Measurements from ENCODE around the gene SVBP. TPM values are rescaled to one million over a fixed set of nuclear protein-coding genes. Genes with fewer than 3 reads are reported as not detected.
A peak's percentile ranks its signal among the peaks of the same experiment; 100 is the strongest.

SVBP gene
- total RNA-seq, 1 experiment from 2014 or later = 18.6 TPM

- Mint-ChIP-seq H3K27me3 (ENCODE audit: insufficient read depth, unreplicated experiment) (no peaks in the 10 kb centered on the region), H3K36me3 (ENCODE audit: insufficient read depth, unreplicated experiment) (peaks cover 26% of the 10 kb centered on the region), H3K4me3 (ENCODE audit: unreplicated experiment) (peak overlapping the region; percentile 100), H3K27ac (ENCODE audit: unreplicated experiment) (peak overlapping the region; percentile 94), H3K9me3 (ENCODE audit: unreplicated experiment) (no peaks in the 10 kb centered on the region), H3K4me1 (ENCODE audit: low read depth, unreplicated experiment) (peaks cover 10% of the 10 kb centered on the region)
- intact Hi-C loops (cut with micrococcal nuclease; ENCODE audit: unreplicated experiment) = no loop called here
- Histone ChIP-seq H3K4me3 (ENCODE audit: low read depth, low read length) (peak overlapping the region; percentile 75), H3K9me3 (no peaks in the 10 kb centered on the region), H3K4me1 (no peaks in the 10 kb centered on the region; the same call in 1 of the 2 replicates), H3K36me3 (ENCODE audit: control insufficient read depth, insufficient read depth, low read length) (no peaks in the 10 kb centered on the region), H3K27me3 (replicated peaks; ENCODE audit: control insufficient read depth, insufficient read depth, low read length) (no peaks in the 10 kb centered on the region)
- POLR2A ChIA-PET = interaction anchor here (1.3 to 1.8 kb wide), 3 partner anchors 30 to 164 kb away, joined by 6 to 13 read pairs (median 10); partner anchors contain the start of genes C1orf50, ERMAP, P3H1 and SVBP
- no peak for TF ChIP-seq CTCF (IDR thresholded peaks at IDR 0.05; ENCODE audit: insufficient read depth in 1 of 2, low read depth in 1 of 2, low read length in 1 of 2, severe bottlenecking in 1 of 2, unreplicated experiment in 1 of 2)
- no peak for DNase-seq
- BruUV-seq (replicated peaks) = no TSS peak
- CTCF ChIA-PET = interaction anchor here (1.7 kb wide), 1 partner anchor 227 kb away, joined by 19 read pairs; no protein-coding TSS in a partner anchor
These were observed 30.0 kb upstream of the SVBP start for GRCh38 chr1:42847111-42847595.

- Histone ChIP-seq H3K4me1 (no peaks in the 10 kb centered on the region; the same call in 1 of the 2 replicates), H3K9me3 (no peaks in the 10 kb centered on the region), H3K27me3 (replicated peaks; ENCODE audit: control insufficient read depth, insufficient read depth, low read length) (no peaks in the 10 kb centered on the region), H3K36me3 (ENCODE audit: control insufficient read depth, insufficient read depth, low read length) (no peaks in the 10 kb centered on the region), H3K4me3 (ENCODE audit: low read depth, low read length) (peak within 1 kb of the TSS; percentile 75)
- intact Hi-C loops (cut with micrococcal nuclease; ENCODE audit: unreplicated experiment) = no loop called here
- DNase-seq = peak; percentile 90 to 93
- Mint-ChIP-seq H3K9me3 (ENCODE audit: unreplicated experiment) (no peaks in the 10 kb centered on the region), H3K4me3 (ENCODE audit: unreplicated experiment) (peak within 1 kb of the TSS; percentile 100), H3K27ac (ENCODE audit: unreplicated experiment) (peak within 1 kb of the TSS; percentile 94), H3K36me3 (ENCODE audit: insufficient read depth, unreplicated experiment) (peaks cover 26% of the 10 kb centered on the region), H3K4me1 (ENCODE audit: low read depth, unreplicated experiment) (peaks cover 10% of the 10 kb centered on the region), H3K27me3 (ENCODE audit: insufficient read depth, unreplicated experiment) (no peaks in the 10 kb centered on the region)
- no TSS peak for BruUV-seq (replicated peaks)
- ChIA-PET CTCF (interaction anchor here (0.6 to 1.7 kb wide), 11 partner anchors 9 to 531 kb away, joined by 3 to 19 read pairs (median 4); partner anchors contain the start of genes C1orf50, CFAP57, EBNA1BP2 and P3H1), POLR2A (interaction anchor here (0.6 to 1.8 kb wide), 8 partner anchors 10 to 360 kb away, joined by 3 to 13 read pairs (median 4); partner anchors contain the start of genes C1orf50, ERMAP, P3H1 and SVBP)
- peak in 1 of 2 experiments; percentile 44 for TF ChIP-seq CTCF (IDR thresholded peaks at IDR 0.05; ENCODE audit: insufficient read depth in 1 of 2, low read depth in 1 of 2, low read length in 1 of 2, severe bottlenecking in 1 of 2, unreplicated experiment in 1 of 2)
These were observed 29.3 kb upstream of the SVBP start, which contains the start of gene ZNF691 for GRCh38 chr1:42846257-42847110. TSS of gene ZNF691 (plus strand) at chr1:42846613. CDS start at chr1:42849659, 3,046 bp downstream.

GRCh38 chr1:42845866-42846256 is 28.7 kb upstream of the SVBP start:
- Histone ChIP-seq H3K27me3 (replicated peaks; ENCODE audit: control insufficient read depth, insufficient read depth, low read length) (no peaks in the 10 kb centered on the region), H3K4me1 (no peaks in the 10 kb centered on the region; the same call in 1 of the 2 replicates), H3K36me3 (ENCODE audit: control insufficient read depth, insufficient read depth, low read length) (no peaks in the 10 kb centered on the region), H3K9me3 (no peaks in the 10 kb centered on the region), H3K4me3 (ENCODE audit: low read depth, low read length) (peak overlapping the region; percentile 51)
- ChIA-PET POLR2A (interaction anchor here (0.6 to 1.8 kb wide), 8 partner anchors 10 to 361 kb away, joined by 3 to 13 read pairs (median 4); partner anchors contain the start of genes C1orf50, ERMAP, P3H1 and SVBP), CTCF (interaction anchor here (0.6 to 1.7 kb wide), 11 partner anchors 8 to 532 kb away, joined by 3 to 19 read pairs (median 4); partner anchors contain the start of genes C1orf50, CFAP57, EBNA1BP2 and P3H1)
- H3K9me3 Mint-ChIP-seq (ENCODE audit: unreplicated experiment) = no peaks in the 10 kb centered on the region
- H3K27ac Mint-ChIP-seq (ENCODE audit: unreplicated experiment) = peak overlapping the region; percentile 94
- peaks cover 23% of the 10 kb centered on the region for H3K36me3 Mint-ChIP-seq (ENCODE audit: insufficient read depth, unreplicated experiment)
- intact Hi-C loops (cut with micrococcal nuclease; ENCODE audit: unreplicated experiment) = no loop called here
- peaks cover 10% of the 10 kb centered on the region for H3K4me1 Mint-ChIP-seq (ENCODE audit: low read depth, unreplicated experiment)
- TF ChIP-seq CTCF (IDR thresholded peaks at IDR 0.05; ENCODE audit: insufficient read depth in 1 of 2, low read depth in 1 of 2, low read length in 1 of 2, severe bottlenecking in 1 of 2, unreplicated experiment in 1 of 2) = no peak
- no peak for DNase-seq
- no TSS peak for BruUV-seq (replicated peaks)
- no peaks in the 10 kb centered on the region for H3K27me3 Mint-ChIP-seq (ENCODE audit: insufficient read depth, unreplicated experiment)
- peak overlapping the region; percentile 100 for H3K4me3 Mint-ChIP-seq (ENCODE audit: unreplicated experiment)
